ENCODE data around the gene KLHL42.
"Not testable (repeated sequence)": the region's sequence is repeated elsewhere in the genome, so short reads cannot be mapped to it uniquely, and the experiment has no call there.

The KLHL42 gene

GRCh38 chr12:27820564-27820963 lies 40.5 kb downstream of the KLHL42 start:
- DNase-seq, result no peak

- peak; percentile 60 to 77 for DNase-seq
Observed at GRCh38 chr12:27821259-27821973, 41.4 kb downstream of the KLHL42 start.

GRCh38 chr12:27822076-27822712 lies 42.2 kb downstream of the KLHL42 start:
- no peak for DNase-seq

- no peak for DNase-seq
Observed at GRCh38 chr12:27823038-27823437, 43.0 kb downstream of the KLHL42 start.

- no peak for DNase-seq
Observed at GRCh38 chr12:27824126-27824842, 44.3 kb downstream of the KLHL42 start.

GRCh38 chr12:27826076-27826475 lies 46.0 kb downstream of the KLHL42 start:
- no peak for DNase-seq

GRCh38 chr12:27828196-27828595 lies 48.2 kb downstream of the KLHL42 start:
- no peak for DNase-seq

- peak in 1 of 2 experiments; percentile 1 for DNase-seq
Observed at GRCh38 chr12:27838543-27839185, 58.6 kb downstream of the KLHL42 start.

GRCh38 chr12:27840229-27840999 lies 60.4 kb downstream of the KLHL42 start:
- DNase-seq, result peak; percentile 12 to 36

GRCh38 chr12:27841392-27841882 lies 61.4 kb downstream of the KLHL42 start:
- peak in 1 of 2 experiments; percentile 7 for DNase-seq

GRCh38 chr12:27843714-27844245 lies 63.7 kb downstream of the KLHL42 start:
- no peak for DNase-seq

- no peak for DNase-seq
Observed at GRCh38 chr12:27844366-27845090, 64.5 kb downstream of the KLHL42 start.

GRCh38 chr12:27845187-27845586 lies 65.2 kb downstream of the KLHL42 start:
- no peak for DNase-seq

GRCh38 chr12:27845706-27846105 lies 65.7 kb downstream of the KLHL42 start:
- DNase-seq, result not testable (repeated sequence)

GRCh38 chr12:27847293-27847692 lies 67.3 kb downstream of the KLHL42 start:
- DNase-seq, result not testable (repeated sequence)

- no peak for DNase-seq
Observed at GRCh38 chr12:27851311-27851710, 71.3 kb downstream of the KLHL42 start.

- DNase-seq, result no peak
Observed at GRCh38 chr12:27852117-27852516, 72.1 kb downstream of the KLHL42 start.

Measured in Kasumi-1 (cell line).